Left lung (tissue), 10 donors: ENCODE data around the gene MTOR. TPM values are rescaled to one million over a fixed set of nuclear protein-coding genes. Genes with fewer than 3 reads are reported as not detected.
"Not testable (repeated sequence)": the region's sequence is repeated elsewhere in the genome, so short reads cannot be mapped to it uniquely, and the experiment has no call there.

Experiments
- ATAC-seq: fragments of 200-7000 bp; cut with Tn5 transposase; one replicate; pipeline ENCODE4 v1.9.1; 2020; ENCODE audit warnings: moderate library complexity
- DNase-seq, 4 donors: peaks; one replicate each; pipeline ENCODE4 v3.0.0-alpha.2; 2013 to 2020
- H3K27ac ChIP-seq, 2 donors: fragments of 200-600 bp; sonication (generic) in 1 of 2; one replicate each; pipeline versions ENCODE4 v1.5.0 to v1.8.0; 2020 to 2021
- H3K27me3 ChIP-seq, 2 donors: fragments of 200-600 bp; sonication (generic) in 1 of 2; one replicate each; pipeline versions ENCODE4 v1.5.0 to v1.8.0; 2020 to 2021
- H3K36me3 ChIP-seq, 2 donors: fragments of 200-600 bp; sonication (generic) in 1 of 2; one replicate each; pipeline versions ENCODE4 v1.5.0 to v1.8.0; 2020 to 2021
- H3K4me1 ChIP-seq, 2 donors: fragments of 200-600 bp; one replicate each; pipeline ENCODE4 v1.8.0; 2021
- H3K4me3 ChIP-seq, 2 donors: fragments of 200-600 bp; sonication (generic) in 1 of 2; one replicate each; pipeline versions ENCODE4 v1.5.0 to v1.8.0; 2020 to 2021; ENCODE audit warnings: mild to moderate bottlenecking in 1 of 2
- H3K9me3 ChIP-seq, 2 donors: fragments of 200-600 bp; sonication (generic) in 1 of 2; one replicate each; pipeline versions ENCODE4 v1.5.0 to v1.8.0; 2020 to 2021
- CTCF ChIP-seq, 2 donors: fragments of 200-600 bp; sonication (generic) in 1 of 2; IDR thresholded peaks; one replicate each; pipeline versions ENCODE4 v1.5.0 to v1.8.0; 2021; ENCODE audit warnings: antibody characterized with exemption in 2 of 2
- intact Hi-C, 2 donors: fragments of 100-400 bp; cut with DNase I; formaldehyde crosslinking; loops; one replicate each; pipeline versions ENCODE4 v1.11.2 to v1.14.2; 2022
- polyA plus RNA-seq, 6 donors: library from polyadenylated mRNA; unstranded; fragments of 120-200 nt; gene quantifications; one replicate each; pipeline ENCODE4 v1.2.1, GENCODE V29; 2013; ENCODE audit not compliant: insufficient read length in 6 of 6
- total RNA-seq, 2 donors: library from RNA; stranded (reverse); fragmentation: NEBNext Ultra II Directional; extraction: Animal tissue kit (Norgen Biotek cat#: 25700); gene quantifications; one replicate each; pipeline ENCODE4 v1.2.1, GENCODE V29; 2021
- donor health status: DM: no; HTN: yes; CAD: no.
- donor health status: DM: no; HTN: no; CAD: no.

MTOR gene
- total and polyA plus RNA-seq, 8 donors, result 38.0 to 45.4 (median 39.9) TPM

- Histone ChIP-seq H3K36me3 (peaks cover 0 to 94% of the 10 kb centered on the region in 2 donors), H3K27me3 (no peaks in the 10 kb centered on the region), H3K4me1 (no peaks in the 10 kb centered on the region), H3K4me3 (no peak overlapping the region), H3K9me3 (no peaks in the 10 kb centered on the region), H3K27ac (no peak overlapping the region)
- DNase-seq (no peak), ATAC-seq (no peak)
- no peak for TF ChIP-seq CTCF (IDR thresholded peaks at IDR 0.05)
- intact Hi-C loops, result no loop called here
These were observed 147.4 kb downstream of the MTOR start for GRCh38 chr1:11114966-11115365.

GRCh38 chr1:11109047-11109760 is 153.1 kb downstream of the MTOR start:
- no peak overlapping the region for H3K27ac ChIP-seq
- H3K27me3 ChIP-seq, result no peaks in the 10 kb centered on the region
- TF ChIP-seq CTCF (IDR thresholded peaks at IDR 0.05), result no peak
- DNase-seq, result peak in 2 of 4 donors; percentile 46 to 52
- intact Hi-C loops, result no loop called here
- H3K4me1 ChIP-seq, result no peaks in the 10 kb centered on the region
- peaks cover 0 to 91% of the 10 kb centered on the region in 2 donors for H3K36me3 ChIP-seq
- H3K4me3 ChIP-seq, result no peak overlapping the region
- no peak for ATAC-seq
- H3K9me3 ChIP-seq, result no peaks in the 10 kb centered on the region

GRCh38 chr1:11107599-11107998 is 154.8 kb downstream of the MTOR start:
- TF ChIP-seq CTCF (IDR thresholded peaks at IDR 0.05), result no peak
- intact Hi-C loops, result no loop called here
- Histone ChIP-seq H3K4me1 (no peaks in the 10 kb centered on the region), H3K36me3 (peaks cover 0 to 75% of the 10 kb centered on the region in 2 donors), H3K27ac (no peak overlapping the region), H3K9me3 (no peaks in the 10 kb centered on the region), H3K4me3 (no peak overlapping the region), H3K27me3 (no peaks in the 10 kb centered on the region)
- no peak for ATAC-seq
- DNase-seq, result peak in 2 of 4 donors; percentile 19 to 26

DNA sequence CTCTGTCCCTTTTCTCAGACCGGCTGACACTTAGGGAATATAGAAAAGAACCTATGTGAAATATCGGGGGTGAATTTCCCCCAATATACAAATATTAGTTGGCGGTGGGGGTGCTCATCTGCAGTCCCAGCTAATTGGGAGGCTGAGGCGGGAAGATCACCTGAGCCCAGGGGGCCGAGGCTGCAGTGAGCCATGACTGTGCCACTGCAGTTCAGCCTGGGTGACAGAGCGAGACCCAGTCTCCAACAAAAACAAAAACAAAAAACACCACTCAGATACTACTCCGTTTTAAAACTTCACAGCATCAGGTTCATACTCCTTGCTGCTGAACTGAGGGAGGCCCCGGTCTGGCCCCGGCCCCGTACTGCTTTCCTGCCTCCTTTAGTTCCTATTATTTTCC is 156.8 kb downstream of the MTOR start:
- ATAC-seq (no peak), DNase-seq (no peak)
- no peaks in the 10 kb centered on the region for H3K9me3 ChIP-seq
- H3K27ac ChIP-seq, result no peak overlapping the region
- intact Hi-C loops, result no loop called here
- H3K27me3 ChIP-seq, result no peaks in the 10 kb centered on the region
- H3K4me1 ChIP-seq, result no peaks in the 10 kb centered on the region
- H3K36me3 ChIP-seq, result peaks cover 0 to 57% of the 10 kb centered on the region in 2 donors
- no peak for TF ChIP-seq CTCF (IDR thresholded peaks at IDR 0.05)
- no peak overlapping the region for H3K4me3 ChIP-seq

DNA sequence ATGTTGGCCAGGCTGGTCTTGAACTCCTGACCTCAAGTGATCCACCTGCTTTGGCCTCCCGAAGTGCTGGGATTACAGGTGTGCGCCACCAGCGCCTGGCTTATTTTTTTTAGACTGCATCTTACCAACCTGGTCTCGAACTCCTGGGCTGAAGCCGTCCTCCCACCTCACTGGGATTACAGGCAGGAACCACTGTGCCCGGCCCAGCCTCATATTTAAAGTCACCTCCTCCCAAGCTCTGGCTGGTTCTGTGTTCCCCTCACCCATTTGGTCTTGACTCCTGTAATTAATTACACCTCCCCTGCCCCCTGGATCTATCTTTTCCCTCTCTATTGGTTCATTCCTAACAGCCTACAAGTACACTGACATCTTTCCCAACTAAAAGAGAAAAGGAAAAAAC is 161.0 kb downstream of the MTOR start:
- H3K36me3 ChIP-seq, result peaks cover 0 to 33% of the 10 kb centered on the region in 2 donors
- no peaks in the 10 kb centered on the region for H3K27me3 ChIP-seq
- no peaks in the 10 kb centered on the region for H3K9me3 ChIP-seq
- no peak for ATAC-seq
- no peak overlapping the region for H3K27ac ChIP-seq
- H3K4me3 ChIP-seq, result no peak overlapping the region
- DNase-seq, result no peak
- intact Hi-C loops, result no loop called here
- TF ChIP-seq CTCF (IDR thresholded peaks at IDR 0.05), result no peak
- H3K4me1 ChIP-seq, result peaks cover 9 to 19% of the 10 kb centered on the region in 2 donors

- ATAC-seq, intact Hi-C loops, H3K27me3 ChIP-seq, DNase-seq, H3K9me3 ChIP-seq, H3K27ac ChIP-seq, H3K4me3 ChIP-seq: not testable (repeated sequence)
- Histone ChIP-seq H3K36me3 (peaks cover 0 to 33% of the 10 kb centered on the region in 2 donors), H3K4me1 (peaks cover 9 to 19% of the 10 kb centered on the region in 2 donors)
These were observed 161.5 kb downstream of the MTOR start for GRCh38 chr1:11100806-11101205.
